ENCODE results near the gene CD163.

CD163 gene

DNA sequence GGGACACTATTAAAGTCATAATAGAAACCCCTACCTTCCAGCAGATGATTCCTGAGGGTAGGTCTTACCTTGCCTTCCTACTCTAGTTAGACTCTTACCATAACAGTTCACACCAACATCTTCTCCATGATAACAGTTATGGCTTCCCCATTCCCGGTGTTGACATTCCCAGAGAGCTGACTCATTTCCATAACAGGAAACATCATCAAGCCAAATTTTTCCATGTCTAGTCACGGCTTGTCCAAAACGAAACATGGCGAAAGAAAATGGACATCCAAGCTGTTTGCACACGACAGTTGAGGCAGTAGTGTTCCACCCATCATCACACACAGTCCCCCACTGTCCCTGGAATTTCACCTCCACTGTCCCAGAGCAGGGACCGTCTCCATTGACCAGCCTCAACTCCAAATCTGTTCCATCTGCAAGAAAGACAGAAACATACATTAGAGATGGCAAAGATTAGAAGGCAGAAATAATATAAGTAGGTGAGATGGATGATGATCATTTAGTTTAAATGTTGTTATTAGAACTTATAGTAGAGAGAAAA, 70.2 kb downstream of the CD163 start:
- no peak overlapping the region for H3K4me3 ChIP-seq (replicated peaks; ENCODE audit: insufficient read depth, low read length)
- H3K27ac ChIP-seq (replicated peaks) = no peak overlapping the region
- no peak for DNase-seq (ENCODE audit: low read depth in 1 of 2, low spot score in 1 of 2)
- H3K27me3 ChIP-seq (ENCODE audit: insufficient read depth, poor library complexity, severe bottlenecking) = peaks cover 5% of the 10 kb centered on the region
- TF ChIP-seq GABPA (IDR thresholded peaks at IDR 0.05; ENCODE audit: low read depth) (no peak), SPI1 (IDR thresholded peaks at IDR 0.05; ENCODE audit: borderline replicate concordance, low read depth) (no peak), POLR2AphosphoS5 (IDR thresholded peaks at IDR 0.05; ENCODE audit: low read depth) (no peak)
- TF ChIP-seq, protein P1, sequence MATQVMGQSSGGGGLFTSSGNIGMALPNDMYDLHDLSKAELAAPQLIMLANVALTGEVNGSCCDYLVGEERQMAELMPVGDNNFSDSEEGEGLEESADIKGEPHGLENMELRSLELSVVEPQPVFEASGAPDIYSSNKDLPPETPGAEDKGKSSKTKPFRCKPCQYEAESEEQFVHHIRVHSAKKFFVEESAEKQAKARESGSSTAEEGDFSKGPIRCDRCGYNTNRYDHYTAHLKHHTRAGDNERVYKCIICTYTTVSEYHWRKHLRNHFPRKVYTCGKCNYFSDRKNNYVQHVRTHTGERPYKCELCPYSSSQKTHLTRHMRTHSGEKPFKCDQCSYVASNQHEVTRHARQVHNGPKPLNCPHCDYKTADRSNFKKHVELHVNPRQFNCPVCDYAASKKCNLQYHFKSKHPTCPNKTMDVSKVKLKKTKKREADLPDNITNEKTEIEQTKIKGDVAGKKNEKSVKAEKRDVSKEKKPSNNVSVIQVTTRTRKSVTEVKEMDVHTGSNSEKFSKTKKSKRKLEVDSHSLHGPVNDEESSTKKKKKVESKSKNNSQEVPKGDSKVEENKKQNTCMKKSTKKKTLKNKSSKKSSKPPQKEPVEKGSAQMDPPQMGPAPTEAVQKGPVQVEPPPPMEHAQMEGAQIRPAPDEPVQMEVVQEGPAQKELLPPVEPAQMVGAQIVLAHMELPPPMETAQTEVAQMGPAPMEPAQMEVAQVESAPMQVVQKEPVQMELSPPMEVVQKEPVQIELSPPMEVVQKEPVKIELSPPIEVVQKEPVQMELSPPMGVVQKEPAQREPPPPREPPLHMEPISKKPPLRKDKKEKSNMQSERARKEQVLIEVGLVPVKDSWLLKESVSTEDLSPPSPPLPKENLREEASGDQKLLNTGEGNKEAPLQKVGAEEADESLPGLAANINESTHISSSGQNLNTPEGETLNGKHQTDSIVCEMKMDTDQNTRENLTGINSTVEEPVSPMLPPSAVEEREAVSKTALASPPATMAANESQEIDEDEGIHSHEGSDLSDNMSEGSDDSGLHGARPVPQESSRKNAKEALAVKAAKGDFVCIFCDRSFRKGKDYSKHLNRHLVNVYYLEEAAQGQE (IDR thresholded peaks at IDR 0.05; ENCODE audit: insufficient replicate concordance, low read depth) = no peak
- TF ChIP-seq, protein P2, sequence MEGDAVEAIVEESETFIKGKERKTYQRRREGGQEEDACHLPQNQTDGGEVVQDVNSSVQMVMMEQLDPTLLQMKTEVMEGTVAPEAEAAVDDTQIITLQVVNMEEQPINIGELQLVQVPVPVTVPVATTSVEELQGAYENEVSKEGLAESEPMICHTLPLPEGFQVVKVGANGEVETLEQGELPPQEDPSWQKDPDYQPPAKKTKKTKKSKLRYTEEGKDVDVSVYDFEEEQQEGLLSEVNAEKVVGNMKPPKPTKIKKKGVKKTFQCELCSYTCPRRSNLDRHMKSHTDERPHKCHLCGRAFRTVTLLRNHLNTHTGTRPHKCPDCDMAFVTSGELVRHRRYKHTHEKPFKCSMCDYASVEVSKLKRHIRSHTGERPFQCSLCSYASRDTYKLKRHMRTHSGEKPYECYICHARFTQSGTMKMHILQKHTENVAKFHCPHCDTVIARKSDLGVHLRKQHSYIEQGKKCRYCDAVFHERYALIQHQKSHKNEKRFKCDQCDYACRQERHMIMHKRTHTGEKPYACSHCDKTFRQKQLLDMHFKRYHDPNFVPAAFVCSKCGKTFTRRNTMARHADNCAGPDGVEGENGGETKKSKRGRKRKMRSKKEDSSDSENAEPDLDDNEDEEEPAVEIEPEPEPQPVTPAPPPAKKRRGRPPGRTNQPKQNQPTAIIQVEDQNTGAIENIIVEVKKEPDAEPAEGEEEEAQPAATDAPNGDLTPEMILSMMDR (IDR thresholded peaks at IDR 0.05; ENCODE audit: insufficient read depth, low read length) = no peak

DNA sequence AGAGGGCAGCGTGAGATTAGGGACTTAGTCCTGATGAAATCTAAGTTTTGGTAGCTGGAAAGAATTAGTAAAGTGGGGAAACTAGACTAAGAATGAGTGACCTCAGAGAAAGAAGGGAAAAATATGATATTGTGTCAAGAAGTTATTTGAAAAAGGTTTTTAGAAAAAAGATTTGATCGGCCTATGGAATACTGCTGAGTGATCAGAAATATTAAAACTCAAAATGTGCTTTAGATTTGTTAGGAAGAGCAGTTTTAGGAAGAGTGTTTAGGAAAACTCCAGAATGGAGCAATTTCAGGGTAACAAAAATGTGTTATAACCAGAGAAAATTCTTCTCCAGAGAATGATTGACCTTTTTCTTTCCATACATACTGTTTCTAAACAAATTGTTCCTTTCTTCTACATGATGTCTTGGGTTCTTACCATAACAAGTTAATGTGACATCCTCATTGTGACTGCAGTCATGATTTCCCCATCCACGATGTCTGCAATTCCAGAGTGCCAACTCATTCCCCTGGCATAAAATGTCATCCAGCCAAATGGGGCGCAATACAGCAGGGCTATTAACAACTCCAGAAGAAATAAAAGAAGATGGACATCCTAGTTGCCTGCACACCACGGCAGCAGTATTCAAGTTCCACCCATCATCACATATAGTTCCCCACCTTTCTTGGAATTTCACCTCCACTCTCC, 71.4 kb downstream of the CD163 start:
- no peak overlapping the region for H3K27ac ChIP-seq (replicated peaks)
- DNase-seq (ENCODE audit: low read depth in 1 of 2, low spot score in 1 of 2) = no peak
- no peak overlapping the region for H3K4me3 ChIP-seq (replicated peaks; ENCODE audit: insufficient read depth, low read length)
- TF ChIP-seq SPI1 (IDR thresholded peaks at IDR 0.05; ENCODE audit: borderline replicate concordance, low read depth) (no peak), POLR2AphosphoS5 (IDR thresholded peaks at IDR 0.05; ENCODE audit: low read depth) (no peak), GABPA (IDR thresholded peaks at IDR 0.05; ENCODE audit: low read depth) (no peak)
- TF ChIP-seq, protein P2 (IDR thresholded peaks at IDR 0.05; ENCODE audit: insufficient read depth, low read length) = no peak
- TF ChIP-seq, protein P1 (IDR thresholded peaks at IDR 0.05; ENCODE audit: insufficient replicate concordance, low read depth) = no peak
- H3K27me3 ChIP-seq (ENCODE audit: insufficient read depth, poor library complexity, severe bottlenecking) = peaks cover 7% of the 10 kb centered on the region

Data from HL-60 (cell line).